DND-41 (cell line): ENCODE measurements around the gene RAD54L2.

Experiments
- ATAC-seq: fragments of 200-7000 bp; cut with Tn5 transposase; 3 replicates; pipeline ENCODE4 v1.9.1; 2021; ENCODE audit warnings: low read depth; ENCODE audit not compliant: insufficient read depth
- DNase-seq: peaks from one replicate; pipeline ENCODE4 v3.0.0-alpha.2; 2020
- H2AFZ ChIP-seq: 2 replicates; pipeline ENCODE4 v1.6.0; 2012; ENCODE audit warnings: low read depth, low read length
- H3K27ac ChIP-seq: 2 replicates; pipeline ENCODE4 v1.5.1; 2012; ENCODE audit warnings: low read length, inconsistent platforms
- H3K27me3 ChIP-seq: fragments of 200-600 bp; sonication (generic); 2 replicates; pipeline ENCODE4 v1.6.0; 2012; ENCODE audit warnings: low read length, mild to moderate bottlenecking, inconsistent platforms; ENCODE audit not compliant: insufficient read depth, poor library complexity
- H3K36me3 ChIP-seq: 2 replicates; pipeline ENCODE4 v1.5.1; 2012; ENCODE audit warnings: low read length, inconsistent platforms; ENCODE audit not compliant: insufficient read depth
- H3K4me1 ChIP-seq: 2 replicates; pipeline ENCODE4 v1.5.1; 2012; ENCODE audit warnings: mild to moderate bottlenecking, low read length; ENCODE audit not compliant: insufficient read depth
- H3K4me2 ChIP-seq: 2 replicates; pipeline ENCODE4 v1.6.0; 2012; ENCODE audit warnings: mild to moderate bottlenecking, moderate library complexity, low read length, inconsistent platforms; ENCODE audit not compliant: insufficient read depth
- H3K4me3 ChIP-seq, 2 experiments: fragments of 200-600 bp in 1 of 2; shearing (Covaris generic) in 1 of 2; 2 replicates each; pipeline ENCODE4 v1.5.1; 2012 to 2016; ENCODE audit warnings: inconsistent platforms in 2 of 2, low read length in 2 of 2, mild to moderate bottlenecking in 2 of 2, low read depth in 1 of 2, moderate library complexity in 1 of 2
- H3K79me2 ChIP-seq: 2 replicates; pipeline ENCODE4 v1.6.0; 2012; ENCODE audit warnings: low read length, inconsistent platforms; ENCODE audit not compliant: insufficient read depth
- H3K9ac ChIP-seq: 2 replicates; pipeline ENCODE4 v1.6.0; 2012; ENCODE audit warnings: low read depth, mild to moderate bottlenecking, inconsistent platforms, low read length, moderate library complexity
- H3K9me3 ChIP-seq: 2 replicates; pipeline ENCODE4 v1.5.1; 2012; ENCODE audit warnings: low read length, moderate library complexity, mild to moderate bottlenecking, inconsistent platforms; ENCODE audit not compliant: insufficient read depth, severe bottlenecking
- H4K20me1 ChIP-seq: 2 replicates; pipeline ENCODE4 v1.6.0; 2012; ENCODE audit warnings: low read length; ENCODE audit not compliant: insufficient read depth
- EZH2 ChIP-seq: IDR thresholded peaks from 3 replicates; pipeline ENCODE4 v1.6.1; 2012; ENCODE audit warnings: borderline replicate concordance, low read depth, mild to moderate bottlenecking, moderate library complexity, low read length, inconsistent platforms; ENCODE audit not compliant: severe bottlenecking
- TF ChIP-seq, protein P1 (sequence below): IDR thresholded peaks from 2 replicates; pipeline ENCODE4 v1.5.1; 2012; ENCODE audit warnings: borderline replicate concordance, low read length, moderate library complexity, mild to moderate bottlenecking; ENCODE audit not compliant: poor library complexity, severe bottlenecking; ENCODE audit errors: extremely low read depth

RAD54L2 gene

DNA sequence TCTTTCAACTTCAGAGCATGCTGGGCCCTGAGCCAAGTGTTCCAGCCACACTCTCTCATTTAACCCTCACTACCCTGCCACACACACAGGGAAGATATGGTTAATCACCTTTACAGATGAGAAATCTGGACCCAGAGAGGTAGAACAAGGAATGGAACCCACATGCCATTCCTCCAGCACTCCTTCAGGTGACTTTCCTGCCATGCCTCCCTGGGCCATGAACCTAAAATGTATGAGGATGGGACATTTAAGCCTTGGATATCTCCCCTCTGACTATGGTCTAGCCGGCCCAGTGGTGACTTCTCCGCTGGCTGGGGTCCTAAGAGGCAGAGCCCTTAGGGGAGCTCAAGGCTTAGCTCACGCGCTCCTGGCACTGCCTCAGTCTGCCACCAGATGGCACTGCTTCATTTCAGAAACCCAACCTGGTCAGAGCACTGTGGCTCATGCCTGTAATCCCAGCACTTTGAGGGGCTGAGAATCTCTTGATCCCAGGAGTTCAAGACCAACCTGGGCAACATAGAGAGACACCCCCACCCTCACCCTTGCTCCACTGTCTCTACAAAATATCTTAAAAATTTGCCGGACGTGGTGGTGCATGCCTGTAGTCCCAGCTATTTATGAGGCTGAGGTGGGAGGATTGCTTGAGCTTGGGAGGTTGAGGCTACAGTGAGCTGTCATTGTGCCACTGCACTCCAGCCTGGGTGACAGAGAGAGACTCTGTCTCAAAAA, 36.5 kb upstream of the RAD54L2 start:
- Histone ChIP-seq H4K20me1 (peaks cover 17% of the 10 kb centered on the region; the same call in 1 of the 2 replicates), H3K4me2 (peak overlapping the region; percentile 14; the same call in 1 of the 2 replicates), H3K27me3 (no peaks in the 10 kb centered on the region), H3K79me2 (peaks cover 25% of the 10 kb centered on the region), H3K4me1 (peaks cover 36% of the 10 kb centered on the region), H3K9me3 (no peaks in the 10 kb centered on the region), H3K36me3 (peaks cover under 1% of the 10 kb centered on the region; the same call in 1 of the 2 replicates), H3K9ac (no peak overlapping the region), H3K27ac (peak overlapping the region; percentile 11; the same call in 1 of the 2 replicates), H3K4me3 (no peak overlapping the region), H2AFZ (peak overlapping the region; percentile 87)
- DNase-seq (peak; percentile 83), ATAC-seq (peak; percentile 56)
- no peak for TF ChIP-seq EZH2
- TF ChIP-seq, protein P1, sequence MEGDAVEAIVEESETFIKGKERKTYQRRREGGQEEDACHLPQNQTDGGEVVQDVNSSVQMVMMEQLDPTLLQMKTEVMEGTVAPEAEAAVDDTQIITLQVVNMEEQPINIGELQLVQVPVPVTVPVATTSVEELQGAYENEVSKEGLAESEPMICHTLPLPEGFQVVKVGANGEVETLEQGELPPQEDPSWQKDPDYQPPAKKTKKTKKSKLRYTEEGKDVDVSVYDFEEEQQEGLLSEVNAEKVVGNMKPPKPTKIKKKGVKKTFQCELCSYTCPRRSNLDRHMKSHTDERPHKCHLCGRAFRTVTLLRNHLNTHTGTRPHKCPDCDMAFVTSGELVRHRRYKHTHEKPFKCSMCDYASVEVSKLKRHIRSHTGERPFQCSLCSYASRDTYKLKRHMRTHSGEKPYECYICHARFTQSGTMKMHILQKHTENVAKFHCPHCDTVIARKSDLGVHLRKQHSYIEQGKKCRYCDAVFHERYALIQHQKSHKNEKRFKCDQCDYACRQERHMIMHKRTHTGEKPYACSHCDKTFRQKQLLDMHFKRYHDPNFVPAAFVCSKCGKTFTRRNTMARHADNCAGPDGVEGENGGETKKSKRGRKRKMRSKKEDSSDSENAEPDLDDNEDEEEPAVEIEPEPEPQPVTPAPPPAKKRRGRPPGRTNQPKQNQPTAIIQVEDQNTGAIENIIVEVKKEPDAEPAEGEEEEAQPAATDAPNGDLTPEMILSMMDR, result peak; percentile 96

DNA sequence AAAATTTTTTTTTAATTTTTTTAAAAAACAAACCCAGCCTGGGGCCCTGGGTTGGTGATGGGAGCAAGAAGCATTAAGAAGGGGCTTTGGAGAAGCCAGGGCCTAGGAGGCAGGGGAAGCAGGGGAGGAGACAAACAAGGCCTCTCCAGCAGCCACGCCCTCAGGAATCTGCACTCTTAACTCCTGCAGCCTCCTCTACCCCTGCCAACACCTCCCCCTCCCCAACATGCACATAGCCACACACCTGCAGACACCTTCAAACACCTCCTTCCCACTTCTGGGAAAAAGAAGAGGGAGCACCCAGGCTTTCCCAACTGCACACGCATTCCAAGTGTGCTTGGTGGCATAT, 36.0 kb upstream of the RAD54L2 start:
- Histone ChIP-seq H3K27me3 (no peaks in the 10 kb centered on the region), H3K4me3 (no peak overlapping the region), H2AFZ (no peak overlapping the region), H3K27ac (no peak overlapping the region), H3K4me1 (peaks cover 34% of the 10 kb centered on the region), H3K36me3 (no peaks in the 10 kb centered on the region), H4K20me1 (peaks cover 15% of the 10 kb centered on the region; the same call in 1 of the 2 replicates), H3K9me3 (no peaks in the 10 kb centered on the region), H3K9ac (no peak overlapping the region), H3K4me2 (no peak overlapping the region), H3K79me2 (peaks cover 20% of the 10 kb centered on the region)
- TF ChIP-seq EZH2, result no peak
- TF ChIP-seq, protein P1, result no peak
- no peak for DNase-seq
- no peak for ATAC-seq

DNA sequence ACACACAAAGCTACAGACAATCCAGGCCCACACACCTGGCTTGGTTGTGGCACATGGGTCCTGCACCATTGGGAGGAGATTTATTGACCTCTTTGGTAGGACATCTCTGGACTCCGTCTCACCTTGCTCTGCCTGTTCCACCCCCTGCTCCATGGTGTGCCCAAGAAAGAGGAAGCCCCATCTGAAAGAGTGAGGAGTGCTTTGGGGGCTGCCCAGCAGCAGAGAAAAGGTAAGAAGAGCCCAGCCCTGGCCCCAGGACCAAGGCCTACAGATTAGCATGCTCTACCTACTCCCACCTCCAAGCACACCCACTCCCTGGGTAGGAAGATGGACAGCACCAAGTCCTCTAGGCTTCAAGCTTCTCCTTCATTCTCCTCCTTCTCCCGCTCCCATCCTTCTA, 35.5 kb upstream of the RAD54L2 start:
- Histone ChIP-seq H3K4me2 (no peak overlapping the region), H3K4me1 (peaks cover 31% of the 10 kb centered on the region), H4K20me1 (peaks cover 12% of the 10 kb centered on the region; the same call in 1 of the 2 replicates), H3K4me3 (no peak overlapping the region), H3K9me3 (no peaks in the 10 kb centered on the region), H3K27ac (no peak overlapping the region), H3K27me3 (no peaks in the 10 kb centered on the region), H3K79me2 (peaks cover 15% of the 10 kb centered on the region), H3K36me3 (no peaks in the 10 kb centered on the region), H2AFZ (no peak overlapping the region), H3K9ac (no peak overlapping the region)
- DNase-seq, result no peak
- TF ChIP-seq, protein P1, result no peak
- no peak for TF ChIP-seq EZH2
- no peak for ATAC-seq
